GM12873 (cell line): ENCODE data around the gene MITF.

Experiments used
- CTCF ChIP-seq: IDR thresholded peaks from 2 replicates; pipeline ENCODE4 v1.5.1; 2012; ENCODE audit warnings: low read depth, mild to moderate bottlenecking, moderate library complexity, low read length, control low read depth; ENCODE audit not compliant: insufficient read depth; ENCODE audit errors: missing control alignments

Gene MITF

DNA sequence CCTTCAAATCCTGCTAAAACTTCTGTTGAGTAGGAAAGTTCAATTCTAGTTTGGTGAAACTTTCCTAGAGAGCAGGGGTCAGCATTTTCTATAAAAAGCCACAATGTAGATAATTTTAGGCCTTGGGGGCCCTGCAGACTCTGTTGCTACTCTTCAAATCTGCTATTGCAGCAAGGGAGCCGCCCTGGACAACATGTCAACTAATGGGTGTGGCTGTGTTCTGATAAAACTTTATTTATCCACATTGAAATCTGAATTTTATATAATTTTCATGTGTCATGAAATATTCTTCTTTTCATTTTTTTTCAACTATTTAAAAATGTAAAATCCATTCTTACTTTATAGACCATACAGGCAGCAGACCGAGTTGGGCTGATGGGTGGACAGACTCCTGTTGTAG lies 192.8 kb downstream of the MITF start:
- no peak for TF ChIP-seq CTCF

DNA sequence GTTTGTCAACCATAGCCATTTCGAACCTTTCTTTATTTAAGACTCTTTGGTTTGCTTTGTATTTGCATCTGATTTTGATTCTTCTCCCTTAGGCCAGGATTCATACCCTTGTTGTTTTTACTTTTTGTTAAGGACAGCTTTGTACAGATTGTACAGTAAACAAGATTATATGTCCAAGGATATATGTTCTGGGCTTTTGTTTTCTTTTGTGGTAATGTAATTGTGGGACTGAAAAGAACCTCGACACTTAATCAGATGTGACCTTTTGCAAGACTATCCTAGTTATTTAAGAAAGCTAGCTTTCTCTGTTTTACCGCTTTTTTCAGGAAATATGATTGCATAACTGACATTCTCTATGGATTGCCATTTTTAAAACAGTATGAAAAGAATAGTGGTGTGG lies 193.2 kb downstream of the MITF start:
- TF ChIP-seq CTCF: no peak

DNA sequence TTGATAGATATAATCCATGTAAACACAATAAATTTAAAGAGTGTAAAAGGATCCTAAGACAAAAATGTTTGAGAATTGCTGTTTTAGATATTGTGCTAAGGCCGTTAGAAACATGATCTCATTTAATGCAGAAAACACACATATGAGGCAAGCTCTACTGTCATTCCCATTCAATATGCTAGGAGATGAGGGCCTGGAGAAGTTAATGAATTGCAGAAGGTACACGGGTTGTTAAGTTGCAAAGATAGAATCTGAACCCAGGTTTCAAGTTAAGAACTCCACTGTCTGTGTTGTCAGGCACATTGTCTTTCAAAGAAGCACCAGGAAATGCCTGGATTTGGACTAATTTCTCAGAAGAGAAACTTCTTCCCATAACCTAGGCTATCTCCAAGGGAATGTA lies 195.1 kb downstream of the MITF start:
- no peak for TF ChIP-seq CTCF

DNA sequence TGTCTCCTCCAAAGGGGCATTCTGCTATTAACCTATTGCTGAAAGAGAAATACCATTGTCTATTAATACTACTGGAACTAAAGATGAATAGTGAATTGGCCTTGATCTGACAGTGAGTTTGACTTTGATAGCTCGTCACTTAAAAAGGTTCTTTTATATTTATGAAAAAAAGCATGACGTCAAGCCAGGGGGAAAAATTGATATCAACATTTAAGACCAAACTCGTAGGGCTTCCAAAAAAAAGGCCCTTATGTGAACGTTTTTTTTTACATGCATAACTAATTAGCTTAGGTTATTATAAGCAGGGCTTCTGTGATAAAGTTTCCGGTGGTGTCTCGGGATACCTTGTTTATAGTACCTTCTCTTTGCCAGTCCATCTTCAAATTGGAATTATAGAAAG lies 197.0 kb downstream of the MITF start:
- no peak for TF ChIP-seq CTCF

GRCh38 chr3:69938061-69938460 lies 198.8 kb downstream of the MITF start:
- TF ChIP-seq CTCF: no peak

- TF ChIP-seq CTCF: no peak
Measured at GRCh38 chr3:69938931-69939330, 199.7 kb downstream of the MITF start.

DNA sequence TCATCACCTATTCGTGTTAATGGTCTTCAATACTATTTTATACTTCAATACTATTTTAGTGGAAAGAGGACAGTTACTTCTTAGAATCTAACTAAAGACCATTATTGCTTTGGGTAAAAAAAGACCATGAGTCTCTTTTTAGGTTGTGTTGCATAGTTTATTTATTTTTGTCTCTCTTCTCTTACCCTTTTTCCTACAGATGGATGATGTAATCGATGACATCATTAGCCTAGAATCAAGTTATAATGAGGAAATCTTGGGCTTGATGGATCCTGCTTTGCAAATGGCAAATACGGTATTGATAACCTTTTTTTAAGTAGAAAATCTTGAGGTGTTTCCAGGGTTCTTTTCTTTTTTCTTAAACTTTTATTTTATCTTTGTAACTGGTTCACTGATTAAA lies 201.8 kb downstream of the MITF start:
- no peak for TF ChIP-seq CTCF
